Keratinocyte (primary cell): ENCODE data around the gene PARP3.

Experiments used
- CTCF ChIP-seq, 3 experiments: IDR thresholded peaks in 1 of 3; conservative IDR thresholded peaks in 1 of 3; optimal IDR thresholded peaks in 1 of 3; 2 replicates in 2 of 3; 3 replicates in 1 of 3; pipeline versions ENCODE3 to v1.5.1; 2011; ENCODE audit warnings: low read length in 3 of 3, mild to moderate bottlenecking in 3 of 3, moderate library complexity in 2 of 3, control low read depth in 1 of 3, inconsistent platforms in 1 of 3; ENCODE audit not compliant: insufficient read depth in 2 of 3; ENCODE audit errors: extremely low read depth in 1 of 3
- EZH2 ChIP-seq: IDR thresholded peaks from one replicate; pipeline ENCODE4 v1.6.1; 2012; ENCODE audit warnings: inconsistent platforms, mild to moderate bottlenecking, low read length, moderate library complexity

GRCh38 chr3:51978143-51978502, 36.0 kb downstream of the PARP3 start:
- no peak for TF ChIP-seq CTCF (optimal IDR thresholded peaks at IDR 0.05 in 1 of 3, IDR thresholded peaks at IDR 0.05 in 1 of 3, conservative IDR thresholded peaks at IDR 0.05 in 1 of 3; ENCODE audit: extremely low read depth in 1 of 3, insufficient read depth in 2 of 3, low read length in 3 of 3)
- no peak for TF ChIP-seq EZH2
